ENCODE data around the gene ZDHHC8.

ZDHHC8 gene

GRCh38 chr22:20096574-20097420 lies 34.8 kb upstream of the ZDHHC8 start:
- no peak for DNase-seq

- DNase-seq: no peak
Measured at GRCh38 chr22:20099099-20099711, 32.4 kb upstream of the ZDHHC8 start.

- no peak for DNase-seq
Measured at GRCh38 chr22:20101638-20102037, 30.0 kb upstream of the ZDHHC8 start.

GRCh38 chr22:20102203-20102780 lies 29.3 kb upstream of the ZDHHC8 start:
- no peak for DNase-seq

- DNase-seq: no peak
Measured at GRCh38 chr22:20105456-20106204, 26.0 kb upstream of the ZDHHC8 start.

GRCh38 chr22:20106205-20106848 lies 25.3 kb upstream of the ZDHHC8 start:
- no peak for DNase-seq

- DNase-seq: no peak
Measured at GRCh38 chr22:20106849-20107237, 24.8 kb upstream of the ZDHHC8 start.

- DNase-seq: no peak
Measured at GRCh38 chr22:20107471-20107901, 24.1 kb upstream of the ZDHHC8 start.

GRCh38 chr22:20107951-20108756 lies 23.4 kb upstream of the ZDHHC8 start:
- no peak for DNase-seq

- no peak for DNase-seq
Measured at GRCh38 chr22:20108757-20109230, 22.8 kb upstream of the ZDHHC8 start.

- no peak for DNase-seq
Measured at GRCh38 chr22:20109411-20110358, 21.9 kb upstream of the ZDHHC8 start.

- DNase-seq: no peak
Measured at GRCh38 chr22:20110359-20110985, 21.1 kb upstream of the ZDHHC8 start.

- no peak for DNase-seq
Measured at GRCh38 chr22:20111045-20111688, 20.4 kb upstream of the ZDHHC8 start.

GRCh38 chr22:20111689-20112622 lies 19.6 kb upstream of the ZDHHC8 start:
- no peak for DNase-seq

GRCh38 chr22:20112623-20113511 lies 18.7 kb upstream of the ZDHHC8 start:
- no peak for DNase-seq

- no peak for DNase-seq
Measured at GRCh38 chr22:20113551-20114310, 17.9 kb upstream of the ZDHHC8 start.

All from NCI-H226 (cell line).